HCT116 (cell line): ENCODE measurements around the gene LHFPL6. TPM values are rescaled to one million over a fixed set of nuclear protein-coding genes. Genes with fewer than 3 reads are reported as not detected.

ENCODE experiments used
- ATAC-seq: fragments of 200-7000 bp; cut with Tn5 transposase; 2 replicates; pipeline ENCODE4 v1.9.1; 2020; ENCODE audit warnings: mild to moderate bottlenecking, moderate library complexity
- BruUV-seq: library from RNA; stranded (reverse); fragments of 400-500 nt; replicated peaks from 2 replicates; lab custom pipeline; 2021; lab: Mats Ljungman, UMichigan
- CTCF ChIA-PET: fragments of 300-600 bp; sonication (Branson Sonifier 250); formaldehyde crosslinking; loops from one replicate; lab custom pipeline; 2021; ENCODE audit warnings: antibody characterized with exemption; lab: Charles Lee
- POLR2A ChIA-PET: fragments of 300-600, 350-600 bp; sonication (Branson Sonifier 250); formaldehyde crosslinking; loops from one replicate; lab custom pipeline; 2021; ENCODE audit warnings: antibody characterized with exemption; lab: Charles Lee
- RAD21 ChIA-PET, 2 experiments: fragments of 300-600 bp; sonication (Branson Sonifier 250); formaldehyde crosslinking; loops; one replicate each; lab custom pipeline; 2023; ENCODE audit warnings: low total read pairs in 2 of 2; ENCODE audit not compliant: uncharacterized antibody in 2 of 2, unreplicated experiment in 2 of 2, low non-redundant PET in 1 of 2; lab: Charles Lee
- DNase-seq: peaks from one replicate; pipeline ENCODE4 v3.0.0-alpha.2; 2010; ENCODE audit warnings: low read depth, low spot score
- H2AFZ ChIP-seq: fragments of 200-600 bp; shearing (Covaris generic), sonication (generic); 2 replicates; pipeline ENCODE4 v1.6.1; 2017; ENCODE audit warnings: low read depth, mixed run types, mixed read lengths, antibody characterized with exemption, low read length; ENCODE audit not compliant: poor library complexity, severe bottlenecking
- H3K27ac ChIP-seq: 2 replicates; pipeline ENCODE4 v1.5.1; 2012; ENCODE audit warnings: low read depth, low read length
- H3K27me3 ChIP-seq: fragments of 200-600 bp; sonication (generic); 2 replicates; pipeline ENCODE4 v1.6.1; 2016; ENCODE audit warnings: mixed run types, low read length, mixed read lengths; ENCODE audit not compliant: insufficient read depth
- H3K36me3 ChIP-seq, 2 experiments: fragments of 200-500 bp in 1 of 2; fragments of 200-600 bp in 1 of 2; sonication (Bioruptor generic) in 1 of 2; sonication (generic) in 1 of 2; 2 replicates each; pipeline versions ENCODE4 v1.5.1 to v1.6.1; 2014 to 2016; ENCODE audit warnings: low read length in 2 of 2, inconsistent platforms in 1 of 2, mixed read lengths in 1 of 2, mixed run types in 1 of 2; ENCODE audit not compliant: insufficient read depth in 2 of 2, control insufficient read depth in 1 of 2
- H3K4me1 ChIP-seq, 2 experiments: fragments of 200-600 bp in 1 of 2; sonication (generic) in 1 of 2; 2 replicates each; pipeline versions ENCODE4 v1.5.1 to v1.6.1; 2012 to 2017; ENCODE audit warnings: low read length in 2 of 2, inconsistent platforms in 1 of 2, mild to moderate bottlenecking in 1 of 2, mixed read lengths in 1 of 2, mixed run types in 1 of 2, moderate library complexity in 1 of 2; ENCODE audit not compliant: insufficient read depth in 2 of 2, control insufficient read depth in 1 of 2
- H3K4me2 ChIP-seq: fragments of 200-600 bp; sonication (generic); 2 replicates; pipeline ENCODE4 v1.6.1; 2017; ENCODE audit warnings: mixed run types, low read length, mixed read lengths
- H3K4me3 ChIP-seq, 2 experiments: fragments of 200-600 bp in 1 of 2; sonication (generic) in 1 of 2; replicated peaks in 1 of 2; 2 replicates each; pipeline ENCODE4 v1.5.1; 2011 to 2016; ENCODE audit warnings: low read length in 2 of 2, control low read depth in 1 of 2, low read depth in 1 of 2, mild to moderate bottlenecking in 1 of 2, mixed read lengths in 1 of 2, mixed run types in 1 of 2
- H3K79me2 ChIP-seq: fragments of 200-600 bp; sonication (generic); 2 replicates; pipeline ENCODE4 v1.6.1; 2017; ENCODE audit warnings: mild to moderate bottlenecking, mixed run types, low read length, moderate library complexity, mixed read lengths; ENCODE audit not compliant: insufficient read depth
- H3K9ac ChIP-seq: fragments of 200-600 bp; sonication (generic); 2 replicates; pipeline ENCODE4 v1.6.1; 2016; ENCODE audit warnings: low read length, mixed read lengths
- H3K9me2 ChIP-seq: fragments of 200-600 bp; sonication (generic), shearing (Covaris generic); 2 replicates; pipeline ENCODE4 v1.6.1; 2017; ENCODE audit warnings: mixed run types, mild to moderate bottlenecking, moderate library complexity; ENCODE audit not compliant: insufficient read depth
- H3K9me3 ChIP-seq, 2 experiments: fragments of 200-500 bp in 1 of 2; fragments of 200-600 bp in 1 of 2; sonication (Bioruptor generic) in 1 of 2; sonication (generic) in 1 of 2; 2 replicates each; pipeline ENCODE4 v1.6.1; 2014 to 2017; ENCODE audit warnings: low read length in 2 of 2, mixed read lengths in 2 of 2, inconsistent platforms in 1 of 2, low read depth in 1 of 2, mild to moderate bottlenecking in 1 of 2, mixed run types in 1 of 2, moderate library complexity in 1 of 2; ENCODE audit not compliant: control insufficient read depth in 1 of 2, insufficient read depth in 1 of 2
- H4K20me1 ChIP-seq: fragments of 200-600 bp; sonication (generic), shearing (Covaris generic); 2 replicates; pipeline ENCODE4 v1.6.1; 2017; ENCODE audit warnings: mixed run types, mild to moderate bottlenecking, moderate library complexity; ENCODE audit not compliant: insufficient read depth
- CEBPB ChIP-seq: IDR thresholded peaks from 2 replicates; pipeline ENCODE4 v1.6.1; 2012; ENCODE audit warnings: low read depth
- EGR1 ChIP-seq: IDR thresholded peaks from 2 replicates; pipeline ENCODE4 v1.6.1; 2012; ENCODE audit warnings: low read depth
- ELF1 ChIP-seq: IDR thresholded peaks from 2 replicates; pipeline ENCODE4 v1.6.1; 2012; ENCODE audit warnings: low read depth, borderline replicate concordance
- FOSL1 ChIP-seq: IDR thresholded peaks from 2 replicates; pipeline ENCODE4 v1.6.1; 2012; ENCODE audit warnings: low read depth
- JUND ChIP-seq: IDR thresholded peaks from 2 replicates; pipeline ENCODE4 v1.6.1; 2012
- POLR2AphosphoS5 ChIP-seq: IDR thresholded peaks from 2 replicates; pipeline ENCODE4 v1.6.1; 2011; ENCODE audit warnings: mild to moderate bottlenecking, low read depth, low read length, moderate library complexity
- RAD21 ChIP-seq: IDR thresholded peaks from 2 replicates; pipeline ENCODE4 v1.6.1; 2012; ENCODE audit warnings: low read depth, mild to moderate bottlenecking
- SIN3A ChIP-seq: IDR thresholded peaks from 2 replicates; pipeline ENCODE4 v1.6.1; 2012; ENCODE audit warnings: low read depth
- YY1 ChIP-seq: IDR thresholded peaks from 2 replicates; pipeline ENCODE4 v1.6.1; 2011; ENCODE audit warnings: low read length, low read depth, moderate library complexity, mild to moderate bottlenecking; ENCODE audit not compliant: insufficient replicate concordance; ENCODE audit errors: extremely low read depth
- intact Hi-C: fragments of 100-400 bp; cut with micrococcal nuclease; formaldehyde crosslinking; loops from 2 replicates; pipeline ENCODE4 v1.10.0; 2022
- total RNA-seq: library from RNA; stranded (reverse); gene quantifications from one replicate; pipeline ENCODE4 v1.2.1, GENCODE V29; 2021; ENCODE audit not compliant: unreplicated experiment
- TF ChIP-seq, protein P1 (sequence below): IDR thresholded peaks from 2 replicates; pipeline ENCODE4 v1.6.1; 2011; ENCODE audit warnings: mild to moderate bottlenecking, low read length, moderate library complexity; ENCODE audit not compliant: insufficient replicate concordance; ENCODE audit errors: extremely low read depth
- TF ChIP-seq, protein P2 (sequence below): IDR thresholded peaks from 2 replicates; pipeline ENCODE4 v1.6.1; 2012

Gene LHFPL6
- total RNA-seq, 1 experiment from 2014 or later: 0.22 TPM

DNA sequence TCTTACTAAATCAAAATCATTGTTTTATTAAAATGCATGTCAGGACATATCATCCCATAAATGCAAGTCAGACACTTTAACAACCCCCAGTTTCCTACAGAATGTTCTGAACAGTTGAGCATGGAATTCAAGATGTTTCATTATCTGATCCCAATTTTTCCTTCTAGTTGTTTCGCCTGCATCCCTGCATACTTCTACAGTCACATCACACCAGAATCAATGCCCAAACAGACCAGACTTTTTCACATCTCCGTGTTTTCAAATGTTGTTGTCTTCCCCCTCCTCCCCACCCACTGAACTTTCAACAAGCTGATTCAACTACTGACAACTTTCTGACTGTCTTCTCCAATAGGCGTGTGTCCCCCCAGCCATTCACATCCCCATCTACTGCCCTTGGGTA lies 48.6 kb downstream of the LHFPL6 start:
- H3K36me3 ChIP-seq: no peaks in the 10 kb centered on the region
- no peak for TF ChIP-seq ELF1
- no peak for TF ChIP-seq POLR2AphosphoS5
- TF ChIP-seq, all 23 proteins: peak for 0
- CTCF ChIA-PET: no interaction called here
- Histone ChIP-seq H3K4me1 (no peaks in the 10 kb centered on the region), H3K4me2 (no peak overlapping the region), H3K9me2 (no peaks in the 10 kb centered on the region; the same call in 1 of the 2 replicates), H3K27me3 (no peaks in the 10 kb centered on the region), H3K4me3 (no peak overlapping the region), H3K79me2 (no peaks in the 10 kb centered on the region), H4K20me1 (no peaks in the 10 kb centered on the region), H2AFZ (no peak overlapping the region), H3K27ac (no peak overlapping the region), H3K9me3 (no peaks in the 10 kb centered on the region), H3K9ac (no peak overlapping the region)
- intact Hi-C loops: no loop called here
- POLR2A ChIA-PET: no interaction called here
- ATAC-seq (no peak), DNase-seq (no peak)
- BruUV-seq: no TSS peak
- RAD21 ChIA-PET: no interaction called here

GRCh38 chr13:39552246-39552645 lies 50.7 kb downstream of the LHFPL6 start:
- H2AFZ ChIP-seq: no peak overlapping the region
- ATAC-seq (no peak), DNase-seq (no peak)
- no peak overlapping the region for H3K9ac ChIP-seq
- H3K9me3 ChIP-seq: no peaks in the 10 kb centered on the region
- intact Hi-C loops: no loop called here
- H3K27me3 ChIP-seq: no peaks in the 10 kb centered on the region; the same call in 1 of the 2 replicates
- BruUV-seq: no TSS peak
- no peaks in the 10 kb centered on the region for H3K4me1 ChIP-seq
- no peaks in the 10 kb centered on the region for H3K79me2 ChIP-seq
- POLR2A ChIA-PET: no interaction called here
- RAD21 ChIA-PET: no interaction called here
- no peaks in the 10 kb centered on the region; the same call in 1 of the 2 replicates for H4K20me1 ChIP-seq
- TF ChIP-seq YY1 (no peak), EGR1 (no peak), POLR2AphosphoS5 (no peak), SIN3A (no peak), FOSL1 (no peak), RAD21 (no peak), CEBPB (no peak), JUND (no peak)
- TF ChIP-seq, protein P1, sequence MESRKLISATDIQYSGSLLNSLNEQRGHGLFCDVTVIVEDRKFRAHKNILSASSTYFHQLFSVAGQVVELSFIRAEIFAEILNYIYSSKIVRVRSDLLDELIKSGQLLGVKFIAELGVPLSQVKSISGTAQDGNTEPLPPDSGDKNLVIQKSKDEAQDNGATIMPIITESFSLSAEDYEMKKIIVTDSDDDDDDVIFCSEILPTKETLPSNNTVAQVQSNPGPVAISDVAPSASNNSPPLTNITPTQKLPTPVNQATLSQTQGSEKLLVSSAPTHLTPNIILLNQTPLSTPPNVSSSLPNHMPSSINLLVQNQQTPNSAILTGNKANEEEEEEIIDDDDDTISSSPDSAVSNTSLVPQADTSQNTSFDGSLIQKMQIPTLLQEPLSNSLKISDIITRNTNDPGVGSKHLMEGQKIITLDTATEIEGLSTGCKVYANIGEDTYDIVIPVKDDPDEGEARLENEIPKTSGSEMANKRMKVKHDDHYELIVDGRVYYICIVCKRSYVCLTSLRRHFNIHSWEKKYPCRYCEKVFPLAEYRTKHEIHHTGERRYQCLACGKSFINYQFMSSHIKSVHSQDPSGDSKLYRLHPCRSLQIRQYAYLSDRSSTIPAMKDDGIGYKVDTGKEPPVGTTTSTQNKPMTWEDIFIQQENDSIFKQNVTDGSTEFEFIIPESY: no peak
- TF ChIP-seq, protein P2, sequence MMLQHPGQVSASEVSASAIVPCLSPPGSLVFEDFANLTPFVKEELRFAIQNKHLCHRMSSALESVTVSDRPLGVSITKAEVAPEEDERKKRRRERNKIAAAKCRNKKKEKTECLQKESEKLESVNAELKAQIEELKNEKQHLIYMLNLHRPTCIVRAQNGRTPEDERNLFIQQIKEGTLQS: no peak
- no peak overlapping the region for H3K27ac ChIP-seq
- CTCF ChIA-PET: no interaction called here
- H3K4me2 ChIP-seq: no peak overlapping the region
- no peak overlapping the region for H3K4me3 ChIP-seq
- no peaks in the 10 kb centered on the region for H3K36me3 ChIP-seq
- H3K9me2 ChIP-seq: no peaks in the 10 kb centered on the region
